Right lobe of liver (tissue), 6 donors: ENCODE measurements around the gene ADIRF. TPM values are rescaled to one million over a fixed set of nuclear protein-coding genes. Genes with fewer than 3 reads are reported as not detected.

Source experiments
- ATAC-seq, 4 donors: fragments of 200-7000 bp; cut with Tn5 transposase; one replicate each; pipeline ENCODE4 v1.9.1; 2020; ENCODE audit warnings: mild to moderate bottlenecking in 4 of 4, moderate library complexity in 4 of 4
- DNase-seq, 3 donors: peaks; one replicate each; pipeline ENCODE4 v3.0.0-alpha.2; 2020
- H3K27ac ChIP-seq, 3 donors: fragments of 200-600 bp; one replicate each; pipeline ENCODE4 v1.8.0; 2022
- H3K27me3 ChIP-seq, 2 donors: fragments of 200-600 bp; one replicate each; pipeline ENCODE4 v1.8.0; 2022
- H3K36me3 ChIP-seq, 4 donors: fragments of 200-600 bp; sonication (generic) in 1 of 4; one replicate each; pipeline versions ENCODE4 v1.5.1 to v1.8.0; 2017 to 2022; ENCODE audit warnings: control low read depth in 1 of 4
- H3K4me1 ChIP-seq, 4 donors: fragments of 200-600 bp; sonication (generic) in 1 of 4; one replicate each; pipeline versions ENCODE4 v1.5.1 to v1.8.0; 2017 to 2022; ENCODE audit warnings: control low read depth in 1 of 4
- H3K4me3 ChIP-seq, 3 donors: fragments of 200-600 bp; one replicate each; pipeline ENCODE4 v1.8.0; 2022
- H3K9me3 ChIP-seq, 4 donors: fragments of 200-600 bp; sonication (generic) in 1 of 4; one replicate each; pipeline versions ENCODE4 v1.5.1 to v1.8.0; 2017 to 2022; ENCODE audit warnings: control low read depth in 1 of 4
- POLR2A ChIP-seq: fragments of 450-650 bp; IDR thresholded peaks from one replicate; pipeline ENCODE4 v1.6.1; 2017; ENCODE audit warnings: antibody characterized with exemption, mild to moderate bottlenecking
- WGBS: methylation state at CpG from one replicate; pipeline ENCODE4 v1.1.6; 2018; ENCODE audit warnings: low coverage, low lambda C conversion rate; ENCODE audit not compliant: insufficient coverage; ENCODE audit errors: missing lambda C conversion rate; 5-methylcytosine and 5-hydroxymethylcytosine counted together
- intact Hi-C, 2 donors: fragments of 100-400 bp; cut with DNase I; formaldehyde crosslinking; loops; one replicate each; pipeline versions ENCODE4 v1.11.2 to v1.14.1; 2022
- total RNA-seq, 6 experiments: library from RNA; depleted of rRNA in 2 of 6; stranded (reverse); fragments of >200 nt in 2 of 6; fragmentation: NEBNext Ultra II Directional in 3 of 6; extraction: Animal tissue kit (Norgen Biotek cat#: 25700) in 3 of 6; gene quantifications; one replicate each; pipeline versions ENCODE4 v1.1.0 to v1.2.4, GENCODE V29; 2016 to 2023
- TF ChIP-seq, protein P1 (sequence below), 4 donors: fragments of 200-600 bp in 3 of 4; fragments of 450-650 bp in 1 of 4; IDR thresholded peaks; one replicate each; pipeline versions ENCODE4 v1.5.1 to v1.8.0; 2016 to 2022; ENCODE audit warnings: antibody characterized with exemption in 4 of 4, mild to moderate bottlenecking in 2 of 4
- donor health status: DM: no; HTN: yes; CAD: no.
- donor health status: DM: no; HTN: no; CAD: no.
- donor health status: DM: no; HTN: no; CAD: no.
- donor health status: DM: no; HTN: yes; CAD: no.
- donor health status: DM: no; HTN: yes; CAD: no.

Gene ADIRF
- total RNA-seq, 6 experiments from 2014 or later: 11.1 to 77.6 (median 28.6) TPM

DNA sequence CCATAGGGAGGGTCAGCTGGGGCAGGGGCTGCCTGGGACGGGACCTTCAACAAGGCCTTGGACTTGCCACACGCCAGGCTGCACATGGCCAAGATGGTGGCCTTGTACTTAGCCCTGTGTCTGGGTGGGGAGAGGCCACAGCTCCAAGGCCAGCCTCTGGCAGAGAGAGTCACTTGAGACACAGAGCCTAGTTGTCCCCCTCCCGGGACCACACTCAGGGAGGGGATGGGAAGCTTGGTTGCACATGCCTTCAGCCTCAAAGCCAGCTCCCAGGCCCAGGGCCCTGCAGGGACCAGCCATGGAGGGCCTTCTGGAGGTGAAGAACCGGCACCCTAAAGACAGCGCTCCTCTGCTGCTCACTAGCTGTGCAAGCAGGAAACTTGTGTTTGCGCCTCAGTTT lies 27.6 kb upstream of the ADIRF start:
- WGBS: no CpG with 5 or more reads among the region's 6 CpGs
- H3K4me1 ChIP-seq: peaks cover 0 to 25% (median 9%) of the 10 kb centered on the region in 4 donors

DNA sequence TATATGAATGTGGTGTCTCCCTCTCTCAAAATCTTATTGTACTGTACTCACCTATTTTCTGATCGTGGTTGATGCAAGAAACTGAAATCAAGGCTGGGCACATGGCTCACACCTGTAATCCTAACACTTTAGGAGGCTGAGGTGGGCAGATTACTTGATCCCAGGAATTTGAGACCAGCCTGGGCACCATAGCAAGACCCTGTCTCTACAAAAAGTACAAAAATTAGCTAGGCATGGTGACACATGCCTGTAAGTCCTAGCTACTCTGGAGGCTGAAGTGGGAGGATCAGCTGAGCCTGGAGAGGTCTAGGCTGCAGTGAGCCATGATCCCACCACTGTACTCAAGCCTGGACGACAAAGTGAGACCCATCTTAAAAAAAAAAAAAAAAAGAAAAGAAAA lies 26.9 kb upstream of the ADIRF start:
- Histone ChIP-seq H3K9me3 (no peaks in the 10 kb centered on the region), H3K4me1 (peaks cover 0 to 25% (median 9%) of the 10 kb centered on the region in 4 donors), H3K36me3 (no peaks in the 10 kb centered on the region), H3K27ac (no peak overlapping the region), H3K27me3 (no peaks in the 10 kb centered on the region), H3K4me3 (no peak overlapping the region)
- intact Hi-C loops: no loop called here
- ATAC-seq (no peak), DNase-seq (peak in 1 of 3 donors; percentile 28)
- TF ChIP-seq, protein P1, sequence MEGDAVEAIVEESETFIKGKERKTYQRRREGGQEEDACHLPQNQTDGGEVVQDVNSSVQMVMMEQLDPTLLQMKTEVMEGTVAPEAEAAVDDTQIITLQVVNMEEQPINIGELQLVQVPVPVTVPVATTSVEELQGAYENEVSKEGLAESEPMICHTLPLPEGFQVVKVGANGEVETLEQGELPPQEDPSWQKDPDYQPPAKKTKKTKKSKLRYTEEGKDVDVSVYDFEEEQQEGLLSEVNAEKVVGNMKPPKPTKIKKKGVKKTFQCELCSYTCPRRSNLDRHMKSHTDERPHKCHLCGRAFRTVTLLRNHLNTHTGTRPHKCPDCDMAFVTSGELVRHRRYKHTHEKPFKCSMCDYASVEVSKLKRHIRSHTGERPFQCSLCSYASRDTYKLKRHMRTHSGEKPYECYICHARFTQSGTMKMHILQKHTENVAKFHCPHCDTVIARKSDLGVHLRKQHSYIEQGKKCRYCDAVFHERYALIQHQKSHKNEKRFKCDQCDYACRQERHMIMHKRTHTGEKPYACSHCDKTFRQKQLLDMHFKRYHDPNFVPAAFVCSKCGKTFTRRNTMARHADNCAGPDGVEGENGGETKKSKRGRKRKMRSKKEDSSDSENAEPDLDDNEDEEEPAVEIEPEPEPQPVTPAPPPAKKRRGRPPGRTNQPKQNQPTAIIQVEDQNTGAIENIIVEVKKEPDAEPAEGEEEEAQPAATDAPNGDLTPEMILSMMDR (IDR thresholded peaks at IDR 0.05): no peak
- TF ChIP-seq POLR2A: no peak
- WGBS: 63% methylated on average over 2 of the region's 2 CpGs

More for the DNA sequence above, 27.6 kb upstream of the ADIRF start:
- Histone ChIP-seq H3K4me3 (no peak overlapping the region), H3K27ac (no peak overlapping the region), H3K36me3 (no peaks in the 10 kb centered on the region), H3K27me3 (no peaks in the 10 kb centered on the region), H3K9me3 (no peaks in the 10 kb centered on the region)
- TF ChIP-seq, protein P1 (IDR thresholded peaks at IDR 0.05): no peak
- no peak for TF ChIP-seq POLR2A
- DNase-seq: peak in 1 of 3 donors; percentile 43
- ATAC-seq: no peak
- intact Hi-C loops: no loop called here

DNA sequence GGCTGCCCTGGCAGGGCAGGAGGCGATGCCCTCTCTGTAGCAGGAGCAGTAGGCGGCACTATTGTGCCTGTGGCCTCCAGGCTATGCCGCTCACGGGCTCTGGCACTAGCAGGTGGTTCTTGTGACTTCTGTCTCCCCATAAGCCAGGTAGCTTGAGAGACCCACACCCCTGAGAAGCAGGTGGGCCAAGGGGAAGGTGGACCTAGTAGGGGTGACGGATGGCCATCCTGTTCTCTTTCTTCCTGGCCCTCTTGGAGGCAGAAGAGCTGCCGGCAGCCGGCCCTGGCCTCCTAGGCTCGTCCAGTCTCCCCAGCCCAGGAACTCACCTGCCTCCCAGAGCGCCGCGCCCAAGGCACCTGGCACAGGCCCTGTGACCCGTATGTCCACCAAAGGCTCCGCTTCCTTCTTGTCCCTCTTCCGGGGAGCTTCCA lies 26.3 kb upstream of the ADIRF start:
- no peak for TF ChIP-seq POLR2A
- TF ChIP-seq, protein P1 (IDR thresholded peaks at IDR 0.05): peak in 2 of 4 donors; percentile 5 to 11
- Histone ChIP-seq H3K27ac (no peak overlapping the region), H3K9me3 (no peaks in the 10 kb centered on the region), H3K4me1 (peaks cover 0 to 25% (median 9%) of the 10 kb centered on the region in 4 donors), H3K36me3 (no peaks in the 10 kb centered on the region), H3K4me3 (no peak overlapping the region), H3K27me3 (no peaks in the 10 kb centered on the region)
- WGBS: 86% methylated on average over 1 of the region's 14 CpGs
- DNase-seq (peak in 1 of 3 donors; percentile 52), ATAC-seq (no peak)
- intact Hi-C loops: no loop called here

DNA sequence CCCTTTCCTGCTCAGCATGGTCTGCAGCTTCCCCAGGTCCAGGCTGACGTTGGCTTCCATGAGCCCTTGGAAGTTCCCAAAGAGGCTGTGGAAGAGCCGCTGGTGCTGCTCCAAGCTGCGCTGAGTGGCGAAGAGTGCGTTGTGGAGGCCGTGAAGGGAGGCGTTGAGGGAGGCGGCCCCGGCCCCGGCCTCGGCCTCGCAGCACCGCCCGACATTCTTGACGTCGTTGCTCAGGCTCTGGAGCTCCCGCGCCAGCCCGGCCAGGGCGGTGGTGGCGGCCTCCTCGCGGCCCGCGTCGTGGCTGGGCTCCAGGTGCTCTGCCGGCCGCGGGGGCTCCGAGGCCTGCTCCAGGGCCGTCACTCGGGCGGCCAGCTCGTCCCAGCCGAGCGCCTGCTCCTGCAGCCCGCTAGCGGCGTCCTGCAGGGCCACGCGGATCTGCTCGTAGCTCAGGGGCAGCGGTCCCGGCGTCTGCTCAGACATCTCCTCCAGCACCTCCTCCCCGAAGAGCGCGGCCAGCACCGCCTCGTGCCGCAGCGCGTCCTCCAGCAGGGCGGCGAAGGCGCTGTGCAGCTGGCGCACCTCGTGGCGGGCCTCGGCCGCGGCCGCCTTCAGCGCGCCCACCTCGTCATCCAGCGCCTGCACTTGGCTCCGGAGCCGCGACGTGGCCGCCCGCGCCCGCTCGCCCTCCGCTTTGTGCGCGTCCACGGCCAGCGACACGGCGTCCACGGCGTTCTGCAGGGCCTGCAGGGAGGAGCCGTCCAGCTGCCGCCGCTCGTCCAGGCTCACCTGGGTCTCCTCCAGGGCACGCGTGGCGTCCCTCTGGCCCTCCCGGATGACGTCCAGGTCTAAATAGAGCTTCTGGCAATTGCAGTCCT lies 25.6 kb upstream of the ADIRF start:
- Histone ChIP-seq H3K4me3 (peak overlapping the region in 1 of 3 donors; percentile 9), H3K9me3 (no peaks in the 10 kb centered on the region), H3K4me1 (peaks cover 0 to 25% (median 9%) of the 10 kb centered on the region in 4 donors), H3K36me3 (no peaks in the 10 kb centered on the region), H3K27me3 (no peaks in the 10 kb centered on the region), H3K27ac (no peak overlapping the region)
- ATAC-seq (no peak), DNase-seq (peak in 1 of 3 donors; percentile 44)
- no peak for TF ChIP-seq POLR2A
- TF ChIP-seq, protein P1 (IDR thresholded peaks at IDR 0.05): no peak
- 94% methylated on average over 25 of the region's 94 CpGs for WGBS
- intact Hi-C loops: no loop called here
